CD1c-positive myeloid dendritic cell (primary cell): ENCODE measurements around the gene CTNNA2.

ENCODE experiments used
- DNase-seq: peaks from one replicate; pipeline ENCODE4 v3.0.0-alpha.2; 2016; ENCODE audit errors: extremely low spot score

The CTNNA2 gene

GRCh38 chr2:79713131-79713785 lies 200.4 kb downstream of the CTNNA2 start:
- no peak for DNase-seq

GRCh38 chr2:79714283-79714682 lies 201.4 kb downstream of the CTNNA2 start:
- no peak for DNase-seq

- no peak for DNase-seq
Measured at GRCh38 chr2:79715338-79715737, 202.5 kb downstream of the CTNNA2 start.

DNA sequence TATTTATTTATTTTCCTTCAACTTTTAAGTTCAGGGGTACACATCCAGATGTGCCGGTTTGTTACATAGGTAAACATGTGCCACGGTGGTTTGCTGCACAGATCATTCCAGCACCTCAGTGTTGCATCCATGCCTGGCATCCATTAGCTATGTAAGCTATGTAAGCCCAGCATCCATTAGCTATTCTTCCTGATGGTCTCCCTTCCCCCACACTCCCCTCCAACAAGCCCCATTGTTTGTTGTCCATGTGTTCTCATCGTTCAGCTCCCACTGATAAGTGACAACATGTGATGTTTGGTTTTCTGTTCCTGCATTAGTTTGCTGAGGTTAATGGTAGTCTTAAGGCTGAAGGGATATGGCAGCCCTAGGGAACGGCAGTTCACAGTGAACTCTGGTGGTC lies 203.4 kb downstream of the CTNNA2 start:
- no peak for DNase-seq

DNA sequence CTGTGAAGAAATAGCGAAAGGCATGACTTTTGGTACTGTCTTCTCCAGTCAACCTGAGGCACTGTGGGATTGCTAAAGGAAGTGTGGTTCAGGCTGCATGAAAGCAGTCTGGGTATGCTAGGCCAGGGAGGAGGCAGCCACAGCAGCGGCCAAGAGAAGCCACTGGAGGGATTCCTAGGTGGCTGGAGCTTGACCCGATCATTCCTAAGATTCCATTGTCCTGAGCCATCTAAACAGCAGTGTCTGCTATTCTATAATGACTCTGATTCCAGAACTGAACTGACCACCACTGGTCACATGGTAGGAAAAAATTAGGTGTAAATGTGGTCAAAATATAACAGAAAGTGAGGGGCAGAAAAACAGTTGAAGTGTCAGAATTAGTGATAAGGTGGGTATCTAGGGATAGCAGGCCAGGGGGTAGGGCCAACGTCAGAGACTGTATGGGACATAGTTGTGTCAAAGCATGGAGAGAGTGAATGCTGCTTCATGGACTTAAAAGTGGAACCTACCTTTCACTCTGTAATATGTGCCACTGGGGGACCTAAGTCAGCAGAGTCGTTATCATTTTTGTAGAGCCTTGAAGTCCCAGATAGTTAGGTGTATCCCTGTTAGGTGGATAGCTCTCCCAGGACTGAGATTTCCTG lies 204.6 kb downstream of the CTNNA2 start:
- no peak for DNase-seq

DNA sequence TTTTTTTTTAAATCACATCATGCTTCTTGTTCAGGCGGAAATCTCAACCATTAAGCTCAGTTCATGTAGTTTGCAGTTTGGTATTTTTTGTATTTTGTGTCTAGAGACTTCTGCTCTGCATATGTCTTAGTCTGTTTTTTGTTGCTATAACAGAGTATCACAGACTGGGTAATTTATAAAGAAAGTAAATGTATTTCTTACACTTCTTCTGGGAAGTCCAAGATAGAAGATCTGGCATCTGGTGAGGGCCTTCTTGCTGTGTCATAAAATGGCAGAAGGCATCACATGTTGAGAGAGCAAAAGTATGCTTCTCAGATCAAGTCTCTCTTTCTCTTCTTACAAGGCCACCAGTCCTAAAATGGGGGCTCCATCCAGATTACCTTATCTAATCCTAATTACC lies 208.2 kb downstream of the CTNNA2 start:
- no peak for DNase-seq

DNA sequence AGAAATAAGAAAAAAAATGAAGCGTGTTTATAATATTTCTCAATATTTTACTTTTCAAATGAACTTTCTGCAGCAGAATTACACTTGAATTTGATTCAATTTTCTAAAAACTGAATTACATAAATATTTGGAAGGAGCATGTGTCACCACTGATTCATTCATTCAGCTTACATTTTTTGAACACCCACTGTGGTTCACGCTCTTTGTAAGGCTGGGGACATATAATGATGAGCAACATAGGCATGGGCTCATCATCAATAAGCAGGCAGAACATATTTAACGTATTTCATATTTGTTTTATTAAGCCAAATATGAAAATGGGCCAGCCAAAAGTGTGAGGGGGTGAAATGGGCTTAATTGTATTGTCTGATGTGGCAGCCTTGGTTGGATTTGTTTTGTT lies 209.1 kb downstream of the CTNNA2 start:
- no peak for DNase-seq

GRCh38 chr2:79723830-79724229 lies 211.0 kb downstream of the CTNNA2 start:
- no peak for DNase-seq

GRCh38 chr2:79729532-79729931 lies 216.7 kb downstream of the CTNNA2 start:
- DNase-seq = no peak

DNA sequence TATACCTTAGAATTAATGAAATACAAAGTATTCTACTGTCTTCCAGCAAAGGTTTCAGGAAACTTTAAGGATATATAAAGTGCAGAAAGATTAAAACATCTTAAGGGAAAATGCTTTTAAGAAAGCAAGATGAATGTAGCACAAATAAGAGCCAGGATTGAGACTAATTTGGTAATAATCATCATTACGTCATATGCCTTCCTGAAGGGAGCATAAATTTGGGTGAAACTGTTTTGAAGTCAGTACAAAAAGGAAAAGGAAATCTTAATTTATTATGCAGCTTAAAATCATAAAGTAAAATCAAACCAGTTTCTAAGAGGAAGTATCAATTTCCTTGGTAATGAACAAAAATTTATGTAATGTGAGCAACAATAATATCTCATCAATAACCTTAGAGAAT lies 221.7 kb downstream of the CTNNA2 start:
- no peak for DNase-seq

- DNase-seq = no peak
Measured at GRCh38 chr2:79740879-79741443, 228.1 kb downstream of the CTNNA2 start.

- no peak for DNase-seq
Measured at GRCh38 chr2:79750321-79750720, 237.5 kb downstream of the CTNNA2 start.

DNA sequence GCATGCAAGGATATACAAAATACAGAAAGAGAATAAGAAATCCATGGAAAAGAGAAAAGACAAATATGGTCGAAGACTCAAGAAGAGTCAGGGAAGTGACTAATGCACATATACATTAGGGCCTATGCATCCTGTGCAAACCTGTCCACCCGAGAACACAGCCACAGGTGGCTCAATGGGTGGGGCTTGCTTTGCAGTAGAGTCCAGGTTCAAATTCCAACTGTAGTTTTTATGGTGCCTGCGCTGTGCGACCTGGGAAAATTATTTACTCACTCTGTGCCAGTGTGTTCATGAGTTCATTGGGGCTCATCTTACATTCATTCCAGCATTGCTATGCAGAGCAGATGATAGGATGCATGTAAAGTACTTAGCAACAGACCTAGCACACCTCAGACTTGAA lies 244.7 kb downstream of the CTNNA2 start:
- DNase-seq = no peak

- no peak for DNase-seq
Measured at GRCh38 chr2:79758042-79758441, 245.2 kb downstream of the CTNNA2 start.

DNA sequence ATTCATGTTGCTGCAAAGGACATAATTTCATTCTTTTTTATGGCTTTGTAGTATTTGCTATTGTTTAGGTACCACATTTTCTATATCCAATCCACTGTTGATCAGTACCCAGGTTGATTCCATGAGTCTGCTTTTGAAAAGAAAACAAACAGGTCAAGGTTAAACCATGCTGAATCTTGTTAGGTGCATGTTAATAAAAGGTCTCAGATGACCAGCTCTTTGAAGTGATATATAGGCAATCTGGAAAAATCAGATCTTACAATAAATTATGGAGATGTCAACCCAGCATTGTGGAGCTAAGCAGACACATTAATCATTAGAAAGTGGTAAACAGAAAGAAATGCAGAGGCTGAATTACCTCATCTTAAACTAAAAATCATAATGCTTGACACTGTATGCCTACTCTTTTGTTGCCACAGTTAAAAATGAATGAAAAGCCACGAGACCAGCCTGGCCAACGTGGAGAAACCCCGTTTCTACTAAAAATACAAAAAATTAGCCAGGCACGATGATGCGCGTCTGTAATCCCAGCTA lies 246.0 kb downstream of the CTNNA2 start:
- DNase-seq = no peak

DNA sequence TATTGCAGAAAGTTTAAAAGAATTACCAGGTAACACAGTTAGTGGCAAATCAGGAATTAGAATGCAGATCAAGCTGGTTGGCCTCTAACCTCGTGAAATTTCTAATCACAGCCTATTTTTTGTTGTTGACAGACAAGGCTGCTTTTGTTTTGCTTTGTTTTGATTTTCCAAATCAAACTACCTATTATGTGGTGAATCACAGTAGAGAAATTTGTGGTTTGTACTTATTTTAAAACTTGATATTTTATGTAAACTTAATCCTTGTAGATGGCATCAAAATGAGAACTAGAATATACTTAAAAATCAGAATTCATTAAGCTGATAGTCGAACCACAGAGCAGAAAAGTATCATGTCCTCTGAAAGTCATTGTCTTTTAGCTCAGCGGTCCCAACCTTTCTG lies 258.1 kb downstream of the CTNNA2 start:
- no peak for DNase-seq

- DNase-seq = no peak
Measured at GRCh38 chr2:79771493-79771892, 258.6 kb downstream of the CTNNA2 start.

DNA sequence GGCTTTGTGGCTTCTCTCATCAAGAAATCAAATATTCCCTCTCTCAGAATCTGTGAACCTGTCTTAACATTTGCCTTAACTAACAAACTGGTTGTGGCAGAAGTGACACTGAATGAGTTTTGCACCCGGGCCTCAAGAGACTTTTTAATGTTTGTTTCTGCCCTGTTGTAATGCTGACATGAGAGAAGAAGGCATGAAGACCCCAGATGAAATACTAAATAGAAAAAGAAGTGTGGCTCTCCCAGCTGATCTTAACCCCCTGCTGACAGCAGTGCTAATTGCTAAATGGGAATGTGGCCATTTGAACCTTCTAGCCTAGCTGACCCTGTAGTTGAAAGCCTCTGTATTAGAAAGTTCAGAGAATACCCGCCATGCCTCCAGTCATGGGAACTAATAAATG lies 261.2 kb downstream of the CTNNA2 start:
- no peak for DNase-seq

- DNase-seq = no peak
Measured at GRCh38 chr2:79776461-79776860, 263.6 kb downstream of the CTNNA2 start.

GRCh38 chr2:79780781-79781180 lies 267.9 kb downstream of the CTNNA2 start:
- DNase-seq = no peak

DNA sequence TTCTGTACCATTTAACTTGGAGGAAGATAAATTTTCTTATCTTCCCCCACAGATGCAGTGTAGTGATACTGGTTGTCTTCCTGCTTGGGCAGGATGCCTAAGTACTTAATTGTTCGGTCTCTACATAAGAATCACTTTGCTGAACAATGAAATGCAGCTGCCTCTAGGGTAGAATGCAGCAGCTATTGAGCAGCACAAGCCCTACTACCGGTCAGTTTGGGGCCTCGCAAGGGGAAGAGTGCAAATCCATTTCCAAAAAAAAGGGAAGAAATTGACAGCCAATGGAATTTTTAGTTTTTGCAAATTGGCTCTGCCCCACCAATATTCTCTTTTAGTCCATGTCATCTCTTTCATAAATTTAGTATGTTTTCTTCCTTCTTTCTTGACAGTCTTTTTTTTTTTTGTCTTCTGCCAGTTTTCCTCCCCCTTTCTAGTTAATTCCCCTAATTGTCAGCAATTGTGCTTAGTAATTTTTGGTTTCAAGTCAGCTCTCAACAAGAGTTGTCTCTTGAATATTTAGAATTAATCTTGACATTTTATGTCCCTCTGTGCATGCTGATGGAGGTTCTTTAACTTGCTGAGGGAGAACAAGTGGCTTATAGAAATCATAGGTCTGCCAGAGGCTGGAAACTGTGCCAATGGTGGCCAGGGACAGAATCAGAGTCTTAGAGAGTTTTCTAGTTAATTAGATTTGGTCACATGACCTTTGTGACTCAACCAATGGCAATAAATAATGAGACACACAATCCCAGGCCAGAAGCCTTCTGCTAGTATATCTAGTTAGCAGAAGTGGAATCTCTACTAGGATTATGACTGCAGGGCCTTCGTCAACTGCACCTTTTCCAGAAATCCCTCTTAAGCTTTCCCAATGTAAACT lies 270.0 kb downstream of the CTNNA2 start:
- no peak for DNase-seq

DNA sequence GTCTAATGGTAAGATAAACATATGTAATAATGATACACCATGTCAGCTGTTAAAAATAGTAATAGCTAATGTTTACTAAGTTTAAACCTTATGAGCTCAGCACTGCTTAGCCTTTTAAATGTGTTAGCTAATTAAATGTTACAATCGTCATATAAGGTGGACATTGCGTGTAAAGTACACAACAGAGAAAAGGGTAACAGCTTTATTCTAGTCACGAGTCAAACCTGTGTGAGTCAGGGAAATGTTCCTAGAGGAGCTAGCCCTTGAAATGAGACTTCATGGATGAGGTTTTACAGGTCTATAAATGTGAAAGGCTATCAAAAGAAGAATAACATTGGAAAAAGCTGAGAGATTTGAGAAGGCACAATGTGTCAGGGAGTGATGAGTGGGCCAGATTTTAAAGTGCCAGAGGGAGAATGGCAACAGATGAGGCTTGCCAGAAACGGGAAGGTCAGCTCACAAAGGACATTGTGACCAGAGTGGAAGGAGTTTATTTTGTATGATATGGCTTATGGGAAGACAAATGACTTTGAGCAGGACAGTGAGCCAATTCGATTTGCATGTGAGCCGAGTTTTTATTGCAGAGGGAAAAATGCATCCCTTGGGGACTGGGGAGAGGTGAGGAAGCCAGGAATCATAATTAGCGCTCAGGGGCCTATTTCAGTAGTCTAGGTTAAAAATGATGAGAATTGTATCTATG lies 276.3 kb downstream of the CTNNA2 start:
- no peak for DNase-seq
